ENCODE data around the gene ZSWIM2.

The ZSWIM2 gene

GRCh38 chr2:186884587-186884986, 35.6 kb upstream of the ZSWIM2 start:
- Histone ChIP-seq H3K9me3 (ENCODE audit: insufficient read depth, low read depth, low read length) (no peaks in the 10 kb centered on the region), H4K12ac (ENCODE audit: low read depth, low read length) (no peak overlapping the region), H3K4me1 (ENCODE audit: control insufficient read depth in 1 of 2, insufficient read depth in 2 of 2, low read length in 2 of 2) (peaks cover 0 to 3% of the 10 kb centered on the region in 2 experiments), H3K18ac (ENCODE audit: low read length) (no peak overlapping the region), H3K4ac (ENCODE audit: low read depth, low read length) (no peak overlapping the region), H3K14ac (ENCODE audit: low read length) (no peak overlapping the region), H3K23ac (ENCODE audit: low read length) (no peak overlapping the region), H3K27me3 (ENCODE audit: insufficient read depth, low read length) (no peaks in the 10 kb centered on the region), H3K4me3 (ENCODE audit: low read depth, low read length) (no peak overlapping the region), H3K79me1 (ENCODE audit: low read length) (no peaks in the 10 kb centered on the region), H3K9ac (ENCODE audit: low read length) (no peak overlapping the region), H3K79me2 (ENCODE audit: control insufficient read depth, insufficient read depth, low read length, poor library complexity) (no peaks in the 10 kb centered on the region), H2AFZ (ENCODE audit: insufficient read depth, low read length, poor library complexity) (no peak overlapping the region), H2BK120ac (ENCODE audit: insufficient read depth, low read length, poor library complexity) (no peak overlapping the region), H3K27ac (ENCODE audit: low read depth, low read length) (no peak overlapping the region), H4K8ac (ENCODE audit: low read depth, low read length) (no peak overlapping the region), H4K91ac (ENCODE audit: low read depth, low read length) (no peak overlapping the region), H2BK12ac (ENCODE audit: low read length) (no peak overlapping the region), H2AK5ac (ENCODE audit: low read length) (no peak overlapping the region), H3K4me2 (ENCODE audit: low read length) (no peak overlapping the region), H3K36me3 (ENCODE audit: control insufficient read depth in 1 of 2, insufficient read depth in 2 of 2, low read length in 2 of 2) (no peaks in the 10 kb centered on the region), H2BK5ac (ENCODE audit: low read depth, low read length, poor library complexity) (no peak overlapping the region)
- no CpG with 5 or more reads among the region's 1 CpG for WGBS (ENCODE audit: extremely low coverage, insufficient coverage, insufficient read length)
- no peak for DNase-seq

- Histone ChIP-seq H2AK5ac (ENCODE audit: low read length) (no peak overlapping the region), H4K12ac (ENCODE audit: low read depth, low read length) (no peak overlapping the region), H3K18ac (ENCODE audit: low read length) (no peak overlapping the region), H3K9me3 (ENCODE audit: insufficient read depth, low read depth, low read length) (no peaks in the 10 kb centered on the region), H3K79me1 (ENCODE audit: low read length) (no peaks in the 10 kb centered on the region), H4K91ac (ENCODE audit: low read depth, low read length) (no peak overlapping the region), H3K27ac (ENCODE audit: low read depth, low read length) (no peak overlapping the region), H2BK5ac (ENCODE audit: low read depth, low read length, poor library complexity) (no peak overlapping the region), H3K79me2 (ENCODE audit: control insufficient read depth, insufficient read depth, low read length, poor library complexity) (no peaks in the 10 kb centered on the region), H3K14ac (ENCODE audit: low read length) (no peak overlapping the region), H3K36me3 (ENCODE audit: control insufficient read depth in 1 of 2, insufficient read depth in 2 of 2, low read length in 2 of 2) (no peaks in the 10 kb centered on the region), H4K8ac (ENCODE audit: low read depth, low read length) (no peak overlapping the region), H3K9ac (ENCODE audit: low read length) (no peak overlapping the region), H3K23ac (ENCODE audit: low read length) (no peak overlapping the region), H3K4ac (ENCODE audit: low read depth, low read length) (no peak overlapping the region), H3K4me3 (ENCODE audit: low read depth, low read length) (no peak overlapping the region), H2BK12ac (ENCODE audit: low read length) (no peak overlapping the region), H3K4me2 (ENCODE audit: low read length) (no peak overlapping the region), H3K27me3 (ENCODE audit: insufficient read depth, low read length) (no peaks in the 10 kb centered on the region), H3K4me1 (ENCODE audit: control insufficient read depth in 1 of 2, insufficient read depth in 2 of 2, low read length in 2 of 2) (peaks cover 0 to 3% of the 10 kb centered on the region in 2 experiments), H2AFZ (ENCODE audit: insufficient read depth, low read length, poor library complexity) (no peak overlapping the region), H2BK120ac (ENCODE audit: insufficient read depth, low read length, poor library complexity) (no peak overlapping the region)
- no peak for DNase-seq
- WGBS (ENCODE audit: extremely low coverage, insufficient coverage, insufficient read length): no CpG with 5 or more reads among the region's 2 CpGs
Measured at GRCh38 chr2:186883666-186884065, 34.7 kb upstream of the ZSWIM2 start.

- Histone ChIP-seq H3K4me3 (ENCODE audit: low read depth, low read length) (no peak overlapping the region), H2AK5ac (ENCODE audit: low read length) (no peak overlapping the region), H3K36me3 (ENCODE audit: control insufficient read depth in 1 of 2, insufficient read depth in 2 of 2, low read length in 2 of 2) (no peaks in the 10 kb centered on the region), H3K79me2 (ENCODE audit: control insufficient read depth, insufficient read depth, low read length, poor library complexity) (no peaks in the 10 kb centered on the region), H3K4me2 (ENCODE audit: low read length) (no peak overlapping the region), H2BK120ac (ENCODE audit: insufficient read depth, low read length, poor library complexity) (no peak overlapping the region), H3K9ac (ENCODE audit: low read length) (no peak overlapping the region), H3K27ac (ENCODE audit: low read depth, low read length) (no peak overlapping the region), H4K12ac (ENCODE audit: low read depth, low read length) (no peak overlapping the region), H2AFZ (ENCODE audit: insufficient read depth, low read length, poor library complexity) (no peak overlapping the region), H3K4me1 (ENCODE audit: control insufficient read depth in 1 of 2, insufficient read depth in 2 of 2, low read length in 2 of 2) (peaks cover 0 to 3% of the 10 kb centered on the region in 2 experiments), H2BK12ac (ENCODE audit: low read length) (no peak overlapping the region), H3K14ac (ENCODE audit: low read length) (no peak overlapping the region), H3K23ac (ENCODE audit: low read length) (no peak overlapping the region), H3K27me3 (ENCODE audit: insufficient read depth, low read length) (no peaks in the 10 kb centered on the region), H4K91ac (ENCODE audit: low read depth, low read length) (no peak overlapping the region), H3K79me1 (ENCODE audit: low read length) (no peaks in the 10 kb centered on the region), H3K18ac (ENCODE audit: low read length) (no peak overlapping the region), H2BK5ac (ENCODE audit: low read depth, low read length, poor library complexity) (no peak overlapping the region), H3K9me3 (ENCODE audit: insufficient read depth, low read depth, low read length) (no peaks in the 10 kb centered on the region), H4K8ac (ENCODE audit: low read depth, low read length) (no peak overlapping the region), H3K4ac (ENCODE audit: low read depth, low read length) (no peak overlapping the region)
- WGBS (ENCODE audit: extremely low coverage, insufficient coverage, insufficient read length): no CpG with 5 or more reads among the region's 2 CpGs
- DNase-seq: no peak
Measured at GRCh38 chr2:186882511-186883071, 33.6 kb upstream of the ZSWIM2 start.

GRCh38 chr2:186881660-186882059, 32.7 kb upstream of the ZSWIM2 start:
- no peak overlapping the region for H3K4ac ChIP-seq (ENCODE audit: low read depth, low read length)
- H3K23ac ChIP-seq (ENCODE audit: low read length): no peak overlapping the region
- H2BK12ac ChIP-seq (ENCODE audit: low read length): no peak overlapping the region
- no peak overlapping the region for H3K18ac ChIP-seq (ENCODE audit: low read length)
- DNase-seq: no peak
- H3K27ac ChIP-seq (ENCODE audit: low read depth, low read length): no peak overlapping the region
- no peak overlapping the region for H3K14ac ChIP-seq (ENCODE audit: low read length)
- H2BK120ac ChIP-seq (ENCODE audit: insufficient read depth, low read length, poor library complexity): no peak overlapping the region
- no peak overlapping the region for H4K12ac ChIP-seq (ENCODE audit: low read depth, low read length)
- no CpG with 5 or more reads among the region's 1 CpG for WGBS (ENCODE audit: extremely low coverage, insufficient coverage, insufficient read length)
- no peak overlapping the region for H3K4me2 ChIP-seq (ENCODE audit: low read length)
- no peaks in the 10 kb centered on the region for H3K79me1 ChIP-seq (ENCODE audit: low read length)
- no peak overlapping the region for H4K8ac ChIP-seq (ENCODE audit: low read depth, low read length)
- H3K36me3 ChIP-seq (ENCODE audit: control insufficient read depth in 1 of 2, insufficient read depth in 2 of 2, low read length in 2 of 2): no peaks in the 10 kb centered on the region
- H3K79me2 ChIP-seq (ENCODE audit: control insufficient read depth, insufficient read depth, low read length, poor library complexity): no peaks in the 10 kb centered on the region
- H3K4me1 ChIP-seq (ENCODE audit: control insufficient read depth in 1 of 2, insufficient read depth in 2 of 2, low read length in 2 of 2): no peaks in the 10 kb centered on the region
- no peak overlapping the region for H3K4me3 ChIP-seq (ENCODE audit: low read depth, low read length)
- no peak overlapping the region for H2BK5ac ChIP-seq (ENCODE audit: low read depth, low read length, poor library complexity)
- H2AK5ac ChIP-seq (ENCODE audit: low read length): no peak overlapping the region
- no peak overlapping the region for H4K91ac ChIP-seq (ENCODE audit: low read depth, low read length)
- H2AFZ ChIP-seq (ENCODE audit: insufficient read depth, low read length, poor library complexity): no peak overlapping the region
- no peaks in the 10 kb centered on the region for H3K9me3 ChIP-seq (ENCODE audit: insufficient read depth, low read depth, low read length)
- H3K9ac ChIP-seq (ENCODE audit: low read length): no peak overlapping the region
- no peaks in the 10 kb centered on the region for H3K27me3 ChIP-seq (ENCODE audit: insufficient read depth, low read length)
